OCI-LY3 (cell line): Measurements from ENCODE around the gene HMX1.

Experiments used
- H2AFZ ChIP-seq: fragments of 200-600, 300-600 bp; shearing (Covaris generic); 2 replicates; pipeline ENCODE4 v1.6.0; 2014; ENCODE audit warnings: antibody characterized with exemption, low read depth, low read length
- H3K27ac ChIP-seq: fragments of 200-600, 300-600 bp; sonication (generic); 2 replicates; pipeline ENCODE4 v1.5.1; 2014; ENCODE audit warnings: mild to moderate bottlenecking, low read length, moderate library complexity, mixed read lengths
- H3K27me3 ChIP-seq: fragments of 200-600, 300-600 bp; sonication (generic); 2 replicates; pipeline ENCODE4 v1.6.1; 2014; ENCODE audit warnings: low read depth, low read length, mixed read lengths
- H3K36me3 ChIP-seq: fragments of 200-600, 300-600 bp; sonication (generic); replicated peaks from 2 replicates; pipeline ENCODE3; 2014; ENCODE audit warnings: low read depth, low read length, mixed read lengths
- H3K4me1 ChIP-seq: fragments of 300-600, 200-600 bp; sonication (generic); 2 replicates; pipeline ENCODE4 v1.6.1; 2014; ENCODE audit warnings: low read length, mixed read lengths
- H3K4me2 ChIP-seq: fragments of 200-600, 300-600 bp; sonication (generic); 2 replicates; pipeline ENCODE4 v1.6.1; 2014; ENCODE audit warnings: low read length, mixed read lengths
- H3K4me3 ChIP-seq: fragments of 300-600, 200-600 bp; sonication (generic); 2 replicates; pipeline ENCODE4 v1.5.1; 2014; ENCODE audit warnings: antibody characterized with exemption, mild to moderate bottlenecking, low read length, moderate library complexity
- H3K79me2 ChIP-seq: fragments of 300-600, 200-600 bp; shearing (Covaris generic); 2 replicates; pipeline ENCODE4 v1.6.1; 2014; ENCODE audit warnings: mild to moderate bottlenecking, low read length, mixed read lengths
- H3K9ac ChIP-seq: fragments of 300-600, 200-600 bp; shearing (Covaris generic); 2 replicates; pipeline ENCODE4 v1.6.0; 2014; ENCODE audit warnings: mild to moderate bottlenecking, low read length, moderate library complexity
- H3K9me3 ChIP-seq: fragments of 200-600, 300-600 bp; shearing (Covaris generic); 2 replicates; pipeline ENCODE4 v1.6.1; 2014; ENCODE audit warnings: low read length, mixed read lengths; ENCODE audit not compliant: insufficient read depth
- H4K20me1 ChIP-seq: fragments of 200-600, 300-600 bp; sonication (generic); 2 replicates; pipeline ENCODE4 v1.6.1; 2016; ENCODE audit warnings: low read length, mixed read lengths; ENCODE audit not compliant: insufficient read depth
- EZH2phosphoT487 ChIP-seq: fragments of 200-600 bp; shearing (Covaris generic); IDR thresholded peaks from 2 replicates; pipeline ENCODE4 v1.6.1; 2018; ENCODE audit warnings: antibody characterized with exemption, mixed run types, low read depth
- TF ChIP-seq, protein P1 (sequence below): fragments of 200-600, 300-600 bp; sonication (generic); IDR thresholded peaks from 2 replicates; pipeline ENCODE4 v1.5.1; 2014; ENCODE audit warnings: antibody characterized with exemption, low read length, low read depth

HMX1 gene

DNA sequence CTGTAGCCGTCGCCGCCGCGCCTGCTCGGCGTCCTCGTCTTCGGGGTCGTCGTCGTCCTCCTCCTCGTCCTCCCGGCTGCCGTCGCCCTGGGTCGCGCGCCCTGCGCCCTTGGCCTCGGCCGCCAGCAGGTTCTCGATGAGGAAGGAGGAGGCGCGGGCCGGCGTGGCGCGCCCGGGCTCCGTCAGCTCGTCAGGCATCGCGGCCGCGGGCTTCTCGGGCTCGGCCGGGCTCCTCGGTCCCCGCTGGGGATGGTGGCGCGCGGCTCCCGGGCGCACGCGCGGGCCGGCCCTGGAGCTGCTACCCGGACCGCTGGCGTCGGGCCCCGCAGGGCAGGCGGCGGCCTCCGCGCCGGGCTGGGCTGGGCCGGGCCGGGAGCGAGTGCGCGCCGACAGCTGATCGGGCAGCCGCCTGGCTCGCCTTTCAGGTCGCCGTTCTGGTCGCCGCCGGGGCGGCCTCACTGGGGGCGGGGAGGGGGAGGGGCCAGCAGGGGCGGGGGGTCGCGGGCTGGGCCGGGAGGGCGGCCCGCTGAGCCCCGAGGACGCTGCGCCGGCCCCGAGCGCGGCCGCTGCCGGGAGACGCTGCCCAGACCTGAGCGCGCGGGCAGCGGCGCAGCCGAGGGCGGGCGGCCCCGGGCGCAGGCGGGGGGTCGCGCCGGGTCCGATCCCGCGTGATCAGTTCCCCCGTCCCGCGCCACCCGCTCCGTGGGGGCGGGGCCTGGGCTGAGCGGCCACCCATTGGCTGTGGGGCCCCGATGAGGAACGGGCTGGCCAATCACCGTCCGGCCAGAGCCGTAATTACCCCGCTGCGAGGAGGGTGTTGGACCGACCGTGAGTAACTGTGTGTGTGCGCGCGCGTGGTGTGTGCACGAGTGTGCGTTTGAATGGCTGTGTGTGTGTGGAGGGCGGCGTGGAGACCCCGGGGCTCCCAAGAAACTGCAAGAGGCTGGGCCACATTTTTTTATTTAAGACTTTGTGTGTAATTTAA is at the start of gene HMX1:
Gene HMX1 (minus strand): TSS at position 423 of the 985 bp plus-strand sequence. CDS start 225 bp downstream, at position 198.
- Histone ChIP-seq H3K4me2 (no peak within 1 kb of the TSS), H3K27ac (no peak within 1 kb of the TSS), H3K79me2 (no peaks in the 10 kb centered on the region), H3K9ac (no peak within 1 kb of the TSS), H3K36me3 (peaks cover 5% of the 10 kb centered on the region), H3K9me3 (peaks cover 11% of the 10 kb centered on the region), H3K4me1 (peaks cover 15% of the 10 kb centered on the region), H4K20me1 (no peaks in the 10 kb centered on the region), H3K4me3 (no peak within 1 kb of the TSS), H2AFZ (no peak within 1 kb of the TSS), H3K27me3 (peaks cover 8% of the 10 kb centered on the region; the same call in 1 of the 2 replicates)
- TF ChIP-seq EZH2phosphoT487 = no peak
- TF ChIP-seq, protein P1, sequence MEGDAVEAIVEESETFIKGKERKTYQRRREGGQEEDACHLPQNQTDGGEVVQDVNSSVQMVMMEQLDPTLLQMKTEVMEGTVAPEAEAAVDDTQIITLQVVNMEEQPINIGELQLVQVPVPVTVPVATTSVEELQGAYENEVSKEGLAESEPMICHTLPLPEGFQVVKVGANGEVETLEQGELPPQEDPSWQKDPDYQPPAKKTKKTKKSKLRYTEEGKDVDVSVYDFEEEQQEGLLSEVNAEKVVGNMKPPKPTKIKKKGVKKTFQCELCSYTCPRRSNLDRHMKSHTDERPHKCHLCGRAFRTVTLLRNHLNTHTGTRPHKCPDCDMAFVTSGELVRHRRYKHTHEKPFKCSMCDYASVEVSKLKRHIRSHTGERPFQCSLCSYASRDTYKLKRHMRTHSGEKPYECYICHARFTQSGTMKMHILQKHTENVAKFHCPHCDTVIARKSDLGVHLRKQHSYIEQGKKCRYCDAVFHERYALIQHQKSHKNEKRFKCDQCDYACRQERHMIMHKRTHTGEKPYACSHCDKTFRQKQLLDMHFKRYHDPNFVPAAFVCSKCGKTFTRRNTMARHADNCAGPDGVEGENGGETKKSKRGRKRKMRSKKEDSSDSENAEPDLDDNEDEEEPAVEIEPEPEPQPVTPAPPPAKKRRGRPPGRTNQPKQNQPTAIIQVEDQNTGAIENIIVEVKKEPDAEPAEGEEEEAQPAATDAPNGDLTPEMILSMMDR = no peak

DNA sequence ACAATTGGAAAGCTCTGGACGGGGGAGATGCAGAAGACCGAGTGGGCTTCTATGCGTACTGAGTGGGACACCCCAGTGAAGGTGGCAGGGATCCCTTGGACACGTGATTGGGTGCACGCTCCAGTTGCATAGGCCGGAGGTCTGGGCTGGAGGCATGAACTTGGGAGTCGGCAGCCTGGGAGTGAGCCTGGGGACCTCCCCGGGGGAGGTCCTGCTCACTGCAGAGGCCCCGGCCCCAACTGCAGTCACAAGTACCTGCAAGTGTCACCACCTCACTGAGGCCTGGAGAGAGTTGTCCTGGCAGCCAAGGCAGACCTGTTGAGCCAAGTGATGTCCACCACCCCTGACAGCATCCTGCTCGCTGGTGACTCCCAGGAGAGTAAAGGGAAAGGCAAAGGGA is 49.3 kb upstream of the HMX1 start:
- H3K9ac ChIP-seq = no peak overlapping the region
- H3K36me3 ChIP-seq = no peaks in the 10 kb centered on the region
- TF ChIP-seq EZH2phosphoT487 = no peak
- TF ChIP-seq, protein P1 = no peak
- peaks cover 8% of the 10 kb centered on the region; the same call in 1 of the 2 replicates for H3K9me3 ChIP-seq
- H2AFZ ChIP-seq = no peak overlapping the region
- H4K20me1 ChIP-seq = no peaks in the 10 kb centered on the region
- no peak overlapping the region for H3K4me3 ChIP-seq
- H3K27ac ChIP-seq = no peak overlapping the region
- no peaks in the 10 kb centered on the region for H3K4me1 ChIP-seq
- H3K27me3 ChIP-seq = no peaks in the 10 kb centered on the region
- H3K4me2 ChIP-seq = no peak overlapping the region
- no peaks in the 10 kb centered on the region for H3K79me2 ChIP-seq

DNA sequence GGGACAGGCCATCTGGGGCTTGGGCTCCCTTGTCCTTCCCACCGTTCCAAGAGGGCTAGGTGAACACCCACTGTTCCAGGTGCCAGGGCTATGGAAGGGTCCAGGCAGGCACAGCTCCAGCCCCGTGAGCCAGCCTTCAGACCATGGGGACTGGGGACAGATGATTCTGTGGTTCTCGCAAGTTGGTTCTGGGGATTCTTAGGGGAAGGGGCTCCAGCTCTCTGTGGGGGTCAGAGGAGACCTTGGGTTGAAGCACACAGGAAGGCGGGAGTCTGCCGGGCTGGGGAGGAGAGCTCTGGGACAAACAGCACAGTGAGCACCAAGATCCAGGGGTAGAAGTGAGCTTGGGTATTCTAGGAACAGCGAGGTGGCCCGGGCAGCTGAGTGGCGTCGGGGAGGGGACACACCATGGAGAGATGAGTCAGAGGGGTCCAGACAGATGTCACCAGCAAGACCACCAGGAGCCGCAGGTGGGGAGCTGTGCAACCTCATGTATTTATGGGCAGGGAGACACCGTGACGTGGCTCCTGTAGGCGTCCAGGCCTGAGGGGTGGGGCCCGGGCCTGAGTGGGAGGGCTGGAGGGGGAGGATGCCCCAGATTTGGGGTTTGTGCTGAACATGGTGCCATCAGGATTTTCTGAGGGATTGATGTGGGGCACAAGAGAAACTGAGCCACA is 48.8 kb upstream of the HMX1 start:
- Histone ChIP-seq H2AFZ (no peak overlapping the region), H3K9me3 (peaks cover 8% of the 10 kb centered on the region; the same call in 1 of the 2 replicates), H3K36me3 (no peaks in the 10 kb centered on the region), H3K4me1 (no peaks in the 10 kb centered on the region), H3K79me2 (no peaks in the 10 kb centered on the region), H3K27ac (no peak overlapping the region), H3K9ac (no peak overlapping the region), H4K20me1 (no peaks in the 10 kb centered on the region), H3K4me2 (no peak overlapping the region), H3K27me3 (no peaks in the 10 kb centered on the region), H3K4me3 (no peak overlapping the region)
- TF ChIP-seq, protein P1 = no peak
- TF ChIP-seq EZH2phosphoT487 = no peak
